Measurements from ENCODE around the gene ARMC7. TPM values are rescaled to one million over a fixed set of nuclear protein-coding genes. Genes with fewer than 3 reads are reported as not detected.
"Not testable (repeated sequence)": the region's sequence is repeated elsewhere in the genome, so short reads cannot be mapped to it uniquely, and the experiment has no call there.

ARMC7 gene
- total RNA-seq, 1 donor from 2014 or later: 15.6 TPM

DNA sequence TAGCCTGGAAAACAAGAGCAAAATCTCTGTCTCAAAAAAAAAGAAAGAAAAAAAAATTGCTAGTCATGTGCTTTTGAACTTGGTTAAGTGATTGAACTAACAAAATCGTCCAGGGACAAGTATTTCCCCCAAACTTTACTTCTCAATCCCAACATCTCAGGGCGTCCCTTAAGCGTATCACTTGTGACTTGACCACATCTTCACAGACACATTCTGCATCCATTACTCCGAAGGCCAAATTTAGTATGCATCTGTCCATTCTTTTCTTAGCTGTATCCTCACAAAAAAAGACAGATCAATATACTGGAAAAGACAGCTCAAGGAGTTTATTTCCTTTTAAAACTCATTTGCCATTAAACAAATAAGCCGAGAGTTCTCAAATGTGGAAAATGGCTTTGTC lies 50.4 kb downstream of the ARMC7 start:
- H3K4me1 Mint-ChIP-seq: no peaks in the 10 kb centered on the region
- TF ChIP-seq, protein P1, sequence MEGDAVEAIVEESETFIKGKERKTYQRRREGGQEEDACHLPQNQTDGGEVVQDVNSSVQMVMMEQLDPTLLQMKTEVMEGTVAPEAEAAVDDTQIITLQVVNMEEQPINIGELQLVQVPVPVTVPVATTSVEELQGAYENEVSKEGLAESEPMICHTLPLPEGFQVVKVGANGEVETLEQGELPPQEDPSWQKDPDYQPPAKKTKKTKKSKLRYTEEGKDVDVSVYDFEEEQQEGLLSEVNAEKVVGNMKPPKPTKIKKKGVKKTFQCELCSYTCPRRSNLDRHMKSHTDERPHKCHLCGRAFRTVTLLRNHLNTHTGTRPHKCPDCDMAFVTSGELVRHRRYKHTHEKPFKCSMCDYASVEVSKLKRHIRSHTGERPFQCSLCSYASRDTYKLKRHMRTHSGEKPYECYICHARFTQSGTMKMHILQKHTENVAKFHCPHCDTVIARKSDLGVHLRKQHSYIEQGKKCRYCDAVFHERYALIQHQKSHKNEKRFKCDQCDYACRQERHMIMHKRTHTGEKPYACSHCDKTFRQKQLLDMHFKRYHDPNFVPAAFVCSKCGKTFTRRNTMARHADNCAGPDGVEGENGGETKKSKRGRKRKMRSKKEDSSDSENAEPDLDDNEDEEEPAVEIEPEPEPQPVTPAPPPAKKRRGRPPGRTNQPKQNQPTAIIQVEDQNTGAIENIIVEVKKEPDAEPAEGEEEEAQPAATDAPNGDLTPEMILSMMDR (conservative IDR thresholded peaks at IDR 0.05): no peak
- no peak overlapping the region for H3K4me3 Mint-ChIP-seq
- DNase-seq (ENCODE audit: low read depth, low spot score): no peak
- H3K36me3 Mint-ChIP-seq (ENCODE audit: low read depth): peaks cover 17% of the 10 kb centered on the region
- H3K27me3 Mint-ChIP-seq (ENCODE audit: low read depth): peaks cover 3% of the 10 kb centered on the region
- no peaks in the 10 kb centered on the region for H3K9me3 Mint-ChIP-seq
- no peak overlapping the region for H3K27ac Mint-ChIP-seq (ENCODE audit: unreplicated experiment)

DNA sequence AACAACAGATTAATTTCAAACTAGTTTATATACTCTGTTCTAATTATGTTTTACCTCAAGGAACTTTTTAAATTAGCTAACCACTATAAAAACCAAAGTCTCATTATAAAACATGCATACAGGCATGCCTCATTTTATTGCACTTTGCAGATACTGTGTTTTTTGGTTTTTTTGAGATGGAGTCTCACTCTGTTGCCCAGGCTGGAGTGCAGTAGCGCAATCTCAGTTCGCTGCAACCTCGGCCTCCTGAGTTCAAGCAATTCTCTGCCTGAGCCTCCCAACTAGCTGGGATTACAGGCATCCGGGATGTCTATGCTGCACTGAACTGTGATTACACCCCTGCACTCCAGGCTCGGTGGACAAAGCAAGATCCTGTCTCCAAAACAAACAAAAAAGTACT lies 53.3 kb downstream of the ARMC7 start:
- no peak for DNase-seq (ENCODE audit: low read depth, low spot score)
- TF ChIP-seq, protein P1 (conservative IDR thresholded peaks at IDR 0.05): no peak
- H3K27ac Mint-ChIP-seq (ENCODE audit: unreplicated experiment): no peak overlapping the region
- H3K9me3 Mint-ChIP-seq: no peaks in the 10 kb centered on the region
- no peaks in the 10 kb centered on the region for H3K27me3 Mint-ChIP-seq (ENCODE audit: low read depth)
- H3K36me3 Mint-ChIP-seq (ENCODE audit: low read depth): peaks cover 19% of the 10 kb centered on the region
- H3K4me3 Mint-ChIP-seq: no peak overlapping the region
- no peaks in the 10 kb centered on the region for H3K4me1 Mint-ChIP-seq

DNA sequence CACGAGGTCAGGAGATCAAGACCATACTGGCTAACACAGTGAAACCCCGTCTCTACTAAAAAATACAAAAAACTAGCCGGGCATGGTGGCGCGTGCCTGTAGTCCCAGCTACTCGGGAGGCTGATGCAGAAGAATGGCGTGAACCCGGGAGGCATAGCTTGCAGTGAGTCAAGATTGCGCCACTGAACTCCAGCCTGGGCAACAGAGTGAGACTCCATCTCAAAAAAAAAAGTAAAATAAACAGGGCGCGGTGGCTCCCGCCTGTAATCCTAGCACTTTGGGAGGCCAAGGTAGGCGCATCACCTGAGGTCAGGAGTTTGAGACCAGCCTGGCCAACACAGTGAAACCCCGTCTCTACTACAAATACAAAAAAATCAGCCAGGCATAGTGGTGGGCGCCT lies 54.8 kb downstream of the ARMC7 start:
- H3K36me3 Mint-ChIP-seq (ENCODE audit: low read depth): peaks cover 15% of the 10 kb centered on the region
- H3K4me3 Mint-ChIP-seq, H3K9me3 Mint-ChIP-seq: not testable (repeated sequence)

DNA sequence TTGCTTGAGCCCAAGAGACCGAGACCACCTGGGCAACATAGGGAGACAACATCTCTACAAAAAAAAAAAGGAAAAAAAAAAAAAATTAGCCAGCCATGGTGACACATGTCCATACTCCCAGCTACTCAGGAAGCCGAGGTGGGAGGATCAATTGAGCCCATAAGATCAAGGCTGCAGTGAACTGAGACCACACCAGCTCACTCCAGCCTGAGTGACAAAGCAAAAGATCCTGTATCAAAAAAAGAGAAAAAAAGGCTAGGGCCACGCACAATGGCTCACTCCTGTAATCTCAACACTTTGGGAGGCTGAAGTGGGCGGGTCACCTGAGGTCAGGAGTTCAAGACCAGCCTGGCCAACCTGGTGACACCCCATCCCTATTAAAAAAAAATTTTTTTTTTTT lies 59.2 kb downstream of the ARMC7 start:
- no peaks in the 10 kb centered on the region for H3K9me3 Mint-ChIP-seq
- TF ChIP-seq, protein P1 (conservative IDR thresholded peaks at IDR 0.05): no peak
- H3K4me3 Mint-ChIP-seq: no peak overlapping the region
- H3K36me3 Mint-ChIP-seq (ENCODE audit: low read depth): peaks cover 16% of the 10 kb centered on the region
- H3K27ac Mint-ChIP-seq (ENCODE audit: unreplicated experiment): no peak overlapping the region
- H3K27me3 Mint-ChIP-seq (ENCODE audit: low read depth): no peaks in the 10 kb centered on the region
- peaks cover 5% of the 10 kb centered on the region for H3K4me1 Mint-ChIP-seq
- DNase-seq (ENCODE audit: low read depth, low spot score): no peak

More for the DNA sequence above, 54.8 kb downstream of the ARMC7 start:
- not testable (repeated sequence) for H3K4me1 Mint-ChIP-seq; H3K27me3 Mint-ChIP-seq (ENCODE audit: low read depth); H3K27ac Mint-ChIP-seq (ENCODE audit: unreplicated experiment); DNase-seq (ENCODE audit: low read depth, low spot score)

DNA sequence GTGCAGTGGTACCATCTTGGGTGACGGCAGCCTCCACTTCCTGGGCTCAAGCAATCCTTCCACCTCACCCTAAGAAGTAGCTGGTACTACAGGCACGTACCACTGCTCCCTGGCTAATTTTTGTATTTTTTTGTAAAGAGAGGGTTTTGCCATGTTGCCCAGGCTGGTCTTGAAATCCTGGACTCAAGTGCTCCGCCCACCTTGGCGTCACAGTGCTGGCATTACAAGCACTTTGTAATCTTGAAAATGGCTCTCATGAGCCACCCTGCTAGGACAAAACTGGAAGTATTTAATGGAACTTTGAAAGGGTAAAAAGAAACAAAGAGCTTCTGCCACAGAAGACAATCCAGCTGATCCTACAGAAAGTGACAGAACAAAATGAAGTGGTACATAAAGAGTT lies 63.8 kb downstream of the ARMC7 start:
- peaks cover 5% of the 10 kb centered on the region for H3K4me1 Mint-ChIP-seq
- peaks cover 16% of the 10 kb centered on the region for H3K36me3 Mint-ChIP-seq (ENCODE audit: low read depth)
- DNase-seq (ENCODE audit: low read depth, low spot score): no peak
- TF ChIP-seq, protein P1 (conservative IDR thresholded peaks at IDR 0.05): no peak
- no peaks in the 10 kb centered on the region for H3K27me3 Mint-ChIP-seq (ENCODE audit: low read depth)
- H3K4me3 Mint-ChIP-seq: no peak overlapping the region
- H3K9me3 Mint-ChIP-seq: no peaks in the 10 kb centered on the region
- no peak overlapping the region for H3K27ac Mint-ChIP-seq (ENCODE audit: unreplicated experiment)

DNA sequence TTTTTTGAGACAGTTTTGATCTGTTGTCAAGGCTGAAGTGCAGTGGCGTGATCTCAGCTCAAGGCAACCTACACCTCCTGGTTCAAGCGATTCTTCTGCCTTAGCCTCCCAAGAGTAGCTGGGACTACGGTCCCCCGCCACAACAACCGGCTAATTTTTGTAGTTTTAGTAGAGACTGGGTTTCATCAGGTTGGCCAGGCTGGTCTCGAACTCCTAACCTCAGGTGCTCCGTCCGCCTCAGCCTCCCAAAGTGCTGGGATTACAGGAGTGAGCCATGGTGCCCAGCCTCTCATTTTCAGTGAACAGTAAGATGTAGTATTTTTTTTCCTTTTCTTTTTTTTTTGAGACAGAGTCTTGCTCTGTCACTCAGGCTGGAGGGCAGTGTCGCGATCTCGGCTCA lies 65.2 kb downstream of the ARMC7 start:
- TF ChIP-seq, protein P1 (conservative IDR thresholded peaks at IDR 0.05): no peak
- H3K9me3 Mint-ChIP-seq: no peaks in the 10 kb centered on the region
- H3K36me3 Mint-ChIP-seq (ENCODE audit: low read depth): peaks cover 23% of the 10 kb centered on the region
- no peak for DNase-seq (ENCODE audit: low read depth, low spot score)
- no peak overlapping the region for H3K27ac Mint-ChIP-seq (ENCODE audit: unreplicated experiment)
- no peaks in the 10 kb centered on the region for H3K27me3 Mint-ChIP-seq (ENCODE audit: low read depth)
- no peak overlapping the region for H3K4me3 Mint-ChIP-seq
- peaks cover 5% of the 10 kb centered on the region for H3K4me1 Mint-ChIP-seq

Measured in neural crest cell (in vitro differentiated cells).